Measurements from ENCODE around the gene YARS1.

Gene YARS1

GRCh38 chr1:32817159-32817814, at the start of gene YARS1, which contains the start of gene S100PBP:
YARS1 (minus strand) TSS chr1:32817358; CDS start chr1:32817244, 114 bp downstream.
S100PBP (plus strand) TSS chr1:32817653; CDS start chr1:32826100, 8,447 bp downstream.
- DNase-seq, result peak; percentile 99

- DNase-seq, result no peak
Observed at GRCh38 chr1:32865639-32866405, 48.7 kb upstream of the YARS1 start.

GRCh38 chr1:32864375-32865019, 47.3 kb upstream of the YARS1 start:
- DNase-seq, result no peak

GRCh38 chr1:32863881-32864245, 46.7 kb upstream of the YARS1 start:
- no peak for DNase-seq

GRCh38 chr1:32863218-32863880, 46.2 kb upstream of the YARS1 start:
- DNase-seq, result no peak

GRCh38 chr1:32861904-32862695, 44.9 kb upstream of the YARS1 start:
- DNase-seq, result no peak

GRCh38 chr1:32860566-32860965, 43.4 kb upstream of the YARS1 start:
- DNase-seq, result no peak

- no peak for DNase-seq
Observed at GRCh38 chr1:32859915-32860314, 42.8 kb upstream of the YARS1 start.

GRCh38 chr1:32858791-32859190, 41.6 kb upstream of the YARS1 start:
- no peak for DNase-seq

- no peak for DNase-seq
Observed at GRCh38 chr1:32858136-32858535, 41.0 kb upstream of the YARS1 start.

GRCh38 chr1:32855861-32856617, 38.9 kb upstream of the YARS1 start:
- DNase-seq, result no peak

- no peak for DNase-seq
Observed at GRCh38 chr1:32848354-32849063, 31.4 kb upstream of the YARS1 start.

GRCh38 chr1:32831878-32832277, 14.7 kb upstream of the YARS1 start:
- DNase-seq, result no peak

- DNase-seq, result no peak
Observed at GRCh38 chr1:32830092-32830852, 13.1 kb upstream of the YARS1 start.

GRCh38 chr1:32828341-32828740, 11.2 kb upstream of the YARS1 start:
- no peak for DNase-seq

GRCh38 chr1:32825181-32825580, 8.0 kb upstream of the YARS1 start:
- no peak for DNase-seq

GRCh38 chr1:32818804-32819541, 1.8 kb upstream of the YARS1 start:
- DNase-seq, result no peak

GRCh38 chr1:32817815-32818786, 943 bp upstream of the YARS1 start:
- DNase-seq, result peak; percentile 87
